Activated CD4-positive, alpha-beta T cell treated with anti-CD3 and anti-CD28 coated beads, Interleukin-10, Interleukin-2, amounts not matched to agents 100 ng/mL and 50 ng/mL, durations not matched to agents 16 hours and 8 hours (primary cell): Measurements from ENCODE around the gene CAPZA1.

Experiments
- DNase-seq: peaks from one replicate; pipeline ENCODE4 v3.0.0-alpha.2; 2020

CAPZA1 gene

GRCh38 chr1:112678605-112679004, 59.0 kb downstream of the CAPZA1 start:
- DNase-seq: no peak

- no peak for DNase-seq
Observed at GRCh38 chr1:112685913-112686312, 66.3 kb downstream of the CAPZA1 start.

DNA sequence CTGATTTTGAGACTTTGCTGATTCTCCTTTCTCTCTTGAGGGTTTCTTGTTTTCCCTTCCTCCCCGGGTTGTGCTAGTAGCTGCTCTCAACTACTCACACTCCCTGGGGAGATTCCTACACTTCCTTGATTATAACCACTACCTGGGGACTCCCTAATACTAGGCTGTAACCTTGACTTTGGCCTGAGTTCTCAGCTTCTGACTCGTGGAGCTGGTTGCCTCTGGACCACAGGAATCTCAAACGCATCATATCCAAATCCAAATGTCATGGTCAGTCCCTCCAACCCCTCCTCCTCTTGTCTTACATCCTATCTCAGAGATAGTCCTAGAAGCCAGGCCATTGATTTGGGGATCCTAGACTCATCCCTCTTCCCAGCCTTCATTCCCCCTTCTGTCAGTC, 66.8 kb downstream of the CAPZA1 start:
- DNase-seq: no peak

DNA sequence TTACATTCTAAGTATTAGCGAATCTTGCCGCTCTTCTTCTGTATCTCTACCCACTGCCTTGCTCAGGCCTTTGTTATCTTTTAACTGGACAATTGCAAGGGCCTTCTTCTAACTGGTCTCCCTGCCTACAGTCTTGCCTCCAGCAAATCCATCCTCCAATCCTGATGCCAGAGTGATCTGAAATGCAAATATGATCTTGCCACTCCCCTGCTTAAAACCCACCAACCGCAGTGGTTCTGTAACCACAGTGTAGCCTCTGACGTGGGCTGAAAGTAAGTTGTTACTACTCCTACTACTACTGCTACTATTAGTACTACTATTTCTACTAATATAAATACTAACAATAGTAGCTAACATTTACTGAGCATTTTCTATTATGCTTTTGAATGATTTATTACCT, 67.2 kb downstream of the CAPZA1 start:
- DNase-seq: no peak

GRCh38 chr1:112687361-112687760, 67.7 kb downstream of the CAPZA1 start:
- no peak for DNase-seq

DNA sequence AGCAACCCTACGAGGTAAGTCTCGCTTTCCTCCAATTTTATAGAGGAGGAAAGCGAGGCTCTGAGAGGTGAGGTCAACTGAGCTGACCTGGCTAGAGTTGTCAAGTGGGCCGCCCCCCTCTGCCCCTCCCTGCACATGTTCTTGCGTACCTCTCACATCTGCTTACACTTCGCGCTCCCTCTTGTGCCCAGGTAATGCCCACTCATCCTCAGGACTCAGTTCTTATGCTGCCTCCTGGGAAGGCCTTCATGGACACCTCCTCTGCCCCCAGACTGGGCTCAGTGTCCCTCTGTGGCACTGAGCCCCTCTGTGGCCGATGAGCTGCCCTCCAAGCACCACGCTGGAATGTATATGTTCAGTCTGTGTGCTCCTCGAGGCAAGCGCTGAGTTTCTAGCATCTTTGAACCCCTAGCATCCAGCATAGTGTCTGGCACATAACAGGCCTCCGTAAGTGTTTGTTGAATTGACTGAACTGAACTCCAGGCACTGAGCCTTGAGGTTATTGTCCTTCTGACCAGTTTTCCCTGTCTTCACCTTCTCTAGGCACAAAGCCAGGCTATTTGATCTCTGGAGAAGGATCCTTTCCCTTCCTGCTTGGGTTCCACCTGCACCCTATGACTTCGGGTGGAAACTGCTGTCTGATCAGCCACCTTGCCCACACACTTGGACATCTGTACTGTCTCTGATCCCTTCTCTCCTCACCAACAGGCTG, 68.3 kb downstream of the CAPZA1 start:
- no peak for DNase-seq

GRCh38 chr1:112688781-112689193, 69.2 kb downstream of the CAPZA1 start:
- DNase-seq: no peak

DNA sequence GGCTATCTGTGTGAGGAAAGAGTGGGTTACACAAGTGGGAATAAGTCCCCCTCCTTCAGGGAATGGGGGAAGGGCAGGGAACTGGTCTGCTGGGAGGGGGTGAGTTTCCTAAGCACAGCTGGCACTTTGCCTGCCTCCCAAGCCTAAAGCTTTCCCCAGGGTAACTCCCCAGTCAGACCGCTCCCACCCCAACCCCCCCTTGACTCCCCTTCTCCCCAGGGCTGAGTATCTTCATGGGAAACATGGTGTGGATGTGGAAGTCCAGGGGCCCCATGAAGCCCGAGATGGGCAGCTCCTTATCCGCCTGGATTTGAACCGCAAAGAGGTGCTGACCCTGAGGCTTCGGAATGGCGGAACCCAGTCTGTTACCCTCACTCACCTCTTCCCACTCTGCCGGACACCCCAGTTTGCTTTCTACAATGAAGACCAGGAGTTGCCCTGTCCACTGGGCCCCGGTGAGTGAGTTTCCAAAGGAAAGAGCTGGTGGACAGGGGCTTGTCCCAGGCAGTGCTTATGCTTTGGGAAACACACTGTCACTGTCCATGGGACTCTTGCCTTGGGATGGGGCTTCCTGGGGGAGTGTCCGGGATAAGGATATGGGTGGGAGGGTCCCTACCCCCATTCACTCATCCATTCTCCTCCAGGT, 69.7 kb downstream of the CAPZA1 start:
- DNase-seq: no peak

- no peak for DNase-seq
Observed at GRCh38 chr1:112689842-112690237, 70.2 kb downstream of the CAPZA1 start.

DNA sequence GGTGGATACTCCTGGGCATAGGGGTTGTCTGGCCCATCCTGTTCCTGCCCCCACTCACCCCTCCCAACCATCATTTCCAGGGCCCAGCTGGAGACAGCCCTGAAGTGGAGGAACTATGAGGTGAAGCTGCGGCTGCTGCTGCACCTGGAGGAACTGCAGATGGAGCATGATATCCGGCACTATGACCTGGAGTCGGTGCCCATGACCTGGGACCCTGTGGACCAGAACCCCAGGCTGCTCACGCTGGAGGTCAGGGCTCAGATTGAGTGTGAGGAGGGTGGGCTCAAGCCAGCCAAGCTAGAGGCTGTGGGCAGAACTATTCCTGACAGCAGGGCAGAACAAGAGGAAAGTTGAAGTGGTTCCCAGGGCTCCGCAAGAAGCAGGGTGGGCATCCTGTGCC, 73.0 kb downstream of the CAPZA1 start:
- no peak for DNase-seq

DNA sequence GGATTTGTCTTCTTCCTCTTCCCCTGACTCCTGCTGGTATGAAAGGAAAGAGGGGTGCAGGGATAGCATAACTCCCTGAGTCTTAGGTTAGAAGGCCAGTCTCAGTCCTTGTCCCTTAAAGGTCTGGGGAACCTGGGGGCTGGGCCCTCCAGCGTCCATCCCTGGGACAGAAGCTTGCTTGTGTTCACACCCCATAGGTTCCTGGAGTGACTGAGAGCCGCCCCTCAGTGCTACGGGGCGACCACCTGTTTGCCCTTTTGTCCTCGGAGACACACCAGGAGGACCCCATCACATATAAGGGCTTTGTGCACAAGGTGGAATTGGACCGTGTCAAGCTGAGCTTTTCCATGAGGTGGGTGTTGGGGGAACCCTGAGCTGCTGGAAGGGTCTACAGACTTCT, 74.2 kb downstream of the CAPZA1 start:
- no peak for DNase-seq

GRCh38 chr1:112694363-112694929, 74.8 kb downstream of the CAPZA1 start:
- no peak for DNase-seq

DNA sequence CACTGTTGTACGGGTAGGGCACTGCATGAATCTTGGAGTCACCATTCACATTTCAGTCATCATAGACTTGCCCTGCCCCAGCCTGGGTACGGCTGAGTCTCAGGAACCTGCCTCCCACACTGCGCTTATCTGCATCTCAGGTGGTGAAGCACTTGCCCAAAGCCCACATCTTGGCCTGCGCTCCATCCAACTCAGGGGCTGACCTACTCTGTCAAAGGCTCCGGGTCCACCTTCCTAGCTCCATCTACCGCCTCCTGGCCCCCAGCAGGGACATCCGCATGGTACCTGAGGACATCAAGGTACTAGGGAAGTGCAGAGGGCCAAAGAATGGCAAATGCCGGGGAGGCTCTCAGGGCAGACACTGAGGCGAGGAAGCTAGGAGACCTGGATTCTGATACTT, 75.6 kb downstream of the CAPZA1 start:
- no peak for DNase-seq

DNA sequence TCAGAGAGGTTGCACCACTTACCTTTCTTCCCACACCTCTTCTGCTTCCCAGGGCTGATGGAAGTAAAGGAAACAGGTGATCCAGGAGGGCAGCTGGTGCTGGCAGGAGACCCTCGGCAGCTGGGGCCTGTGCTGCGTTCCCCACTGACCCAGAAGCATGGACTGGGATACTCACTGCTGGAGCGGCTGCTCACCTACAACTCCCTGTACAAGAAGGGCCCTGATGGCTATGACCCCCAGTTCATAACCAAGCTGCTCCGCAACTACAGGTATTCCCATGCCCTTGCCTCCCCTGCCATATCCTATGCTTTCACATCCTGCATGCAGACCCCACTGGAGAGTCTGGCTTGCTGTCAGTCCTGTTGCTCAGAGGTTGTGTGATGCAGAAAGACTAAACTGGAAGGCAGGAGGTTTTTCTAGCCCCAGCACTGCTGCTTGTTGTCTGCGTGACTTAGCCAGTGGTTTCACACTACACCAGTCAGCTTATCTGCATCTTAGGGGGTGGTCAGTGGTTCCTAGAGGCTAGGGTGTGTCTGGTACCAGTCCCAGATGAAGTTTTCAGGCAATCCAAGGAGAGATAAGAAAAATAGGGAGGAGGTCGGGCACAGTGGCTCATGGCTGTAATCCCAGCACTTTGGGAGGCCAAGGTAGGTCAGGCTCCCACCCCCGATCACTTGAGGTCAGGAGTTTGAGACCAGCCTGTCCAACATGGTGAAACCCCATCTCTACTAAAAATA, 77.1 kb downstream of the CAPZA1 start:
- DNase-seq: no peak

GRCh38 chr1:112697781-112698201, 78.2 kb downstream of the CAPZA1 start:
- DNase-seq: no peak

- DNase-seq: no peak
Observed at GRCh38 chr1:112698366-112699310, 79.0 kb downstream of the CAPZA1 start.

- DNase-seq: no peak
Observed at GRCh38 chr1:112699425-112700144, 80.0 kb downstream of the CAPZA1 start.

DNA sequence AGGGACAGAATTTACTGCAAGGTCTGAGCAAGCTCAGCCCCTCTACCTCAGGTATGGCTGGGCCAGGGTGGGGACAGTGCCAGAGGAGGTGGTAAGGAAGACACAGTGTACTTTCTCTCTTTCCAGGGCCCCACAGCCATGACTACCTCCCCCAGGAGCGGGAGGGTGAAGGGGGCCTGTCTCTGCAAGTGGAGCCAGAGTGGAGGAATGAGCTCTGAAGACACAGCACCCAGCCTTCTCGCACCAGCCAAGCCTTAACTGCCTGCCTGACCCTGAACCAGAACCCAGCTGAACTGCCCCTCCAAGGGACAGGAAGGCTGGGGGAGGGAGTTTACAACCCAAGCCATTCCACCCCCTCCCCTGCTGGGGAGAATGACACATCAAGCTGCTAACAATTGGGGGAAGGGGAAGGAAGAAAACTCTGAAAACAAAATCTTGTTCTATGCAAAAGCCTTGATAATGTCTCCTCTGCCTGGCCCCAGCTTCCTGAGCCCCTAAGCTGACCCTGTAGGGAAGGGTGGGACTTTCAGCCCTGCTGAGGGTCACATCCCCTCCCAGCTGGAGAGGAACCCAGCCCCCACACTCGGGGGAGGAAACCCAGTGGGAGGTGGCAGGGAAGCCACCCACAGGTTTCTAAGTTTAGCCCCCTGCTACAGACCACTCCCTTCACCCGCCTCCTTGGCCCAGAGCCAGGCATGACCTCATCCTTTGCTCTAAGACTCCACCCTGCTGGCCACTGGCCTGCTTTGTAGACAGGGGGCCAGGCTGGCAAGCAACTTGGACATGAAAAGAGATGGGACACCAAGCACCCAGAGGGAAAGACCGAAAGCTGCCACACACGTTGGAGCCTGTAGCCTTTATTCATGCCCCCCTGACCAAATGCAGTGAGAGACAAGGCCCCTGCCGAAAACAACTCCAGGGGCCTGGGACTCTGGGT, 80.9 kb downstream of the CAPZA1 start:
- peak; percentile 55 for DNase-seq

- no peak for DNase-seq
Observed at GRCh38 chr1:112701227-112702066, 81.8 kb downstream of the CAPZA1 start.

DNA sequence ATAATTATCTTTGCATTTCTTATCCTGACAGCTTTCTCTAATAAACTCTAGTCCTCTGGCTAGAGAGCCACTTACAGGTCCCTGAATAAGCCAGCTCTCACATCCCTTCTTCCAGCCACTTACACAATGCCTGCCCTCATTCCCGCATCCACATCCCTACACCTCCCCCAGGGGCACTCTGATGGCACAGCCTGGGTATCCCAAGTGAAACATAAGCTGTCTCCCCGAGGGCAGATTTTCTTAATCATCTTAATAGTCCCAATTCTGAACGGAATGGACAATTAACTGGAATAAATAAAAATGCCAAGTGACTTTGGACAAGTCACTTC, 82.4 kb downstream of the CAPZA1 start:
- DNase-seq: no peak
